UCSD-AML1 (cell line): ENCODE data around the gene EMD.
"Not testable (repeated sequence)": the region's sequence is repeated elsewhere in the genome, so short reads cannot be mapped to it uniquely, and the experiment has no call there.

Source experiments
- DNase-seq: peaks from one replicate; lab custom pipeline; 2025; ENCODE audit not compliant: unreplicated experiment; lab: John Stamatoyannopoulos, UW

Gene EMD

GRCh38 chrX:154378799-154379568 lies at the start of gene EMD:
EMD (plus strand) TSS chrX:154379295; CDS start chrX:154379485, 190 bp downstream.
- DNase-seq, result peak; percentile 100

DNA sequence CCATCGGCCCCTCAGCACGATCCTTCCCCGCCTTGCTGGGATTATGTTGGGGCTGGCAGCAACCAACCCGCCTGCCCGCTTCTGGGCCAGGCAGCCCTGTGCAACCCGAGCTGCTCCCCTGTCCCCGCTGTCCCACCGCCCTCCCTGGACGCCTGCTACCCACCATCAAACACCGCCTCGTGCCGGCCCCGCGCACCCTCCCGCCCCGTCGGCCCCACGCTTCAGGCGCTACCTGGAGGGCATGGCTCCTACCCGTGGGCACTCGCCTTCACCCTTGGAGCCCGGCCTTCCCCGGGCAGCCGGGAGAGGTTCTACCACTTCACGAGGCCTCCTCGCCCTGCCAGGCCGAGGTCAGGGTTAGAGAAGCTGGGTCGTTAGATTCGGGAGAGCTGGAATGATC lies 46.5 kb upstream of the EMD start:
- no peak for DNase-seq

GRCh38 chrX:154333116-154333515 lies 46.0 kb upstream of the EMD start:
- DNase-seq, result no peak

GRCh38 chrX:154333837-154334271 lies 45.2 kb upstream of the EMD start:
- DNase-seq, result no peak

- no peak for DNase-seq
These were observed 44.6 kb upstream of the EMD start for GRCh38 chrX:154334496-154334895.

GRCh38 chrX:154341399-154342298 lies 37.4 kb upstream of the EMD start:
- not testable (repeated sequence) for DNase-seq

- DNase-seq, result not testable (repeated sequence)
These were observed 36.0 kb upstream of the EMD start for GRCh38 chrX:154343063-154343462.

- DNase-seq, result not testable (repeated sequence)
These were observed 35.5 kb upstream of the EMD start for GRCh38 chrX:154343620-154344019.

DNA sequence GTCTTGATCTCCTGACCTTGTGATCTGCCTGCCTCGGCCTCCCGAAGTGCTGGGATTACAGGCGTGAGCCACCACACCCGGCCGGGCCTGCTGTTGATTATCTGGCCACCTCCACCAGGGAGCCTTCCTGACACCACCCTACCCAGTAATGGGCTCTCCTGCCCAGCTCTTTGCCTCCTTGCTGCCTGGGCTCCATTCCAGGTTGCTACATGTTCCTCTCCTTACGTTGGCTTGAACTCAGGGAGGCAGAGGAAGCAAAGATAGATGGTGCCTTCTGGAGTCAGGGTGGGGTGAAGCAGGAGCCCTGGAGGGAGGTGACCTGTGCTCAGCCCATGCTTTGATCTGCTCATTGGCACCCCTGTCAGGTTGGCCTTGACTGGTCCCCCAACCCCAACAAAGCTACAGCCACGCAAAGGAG lies 31.0 kb upstream of the EMD start:
- no peak for DNase-seq

DNA sequence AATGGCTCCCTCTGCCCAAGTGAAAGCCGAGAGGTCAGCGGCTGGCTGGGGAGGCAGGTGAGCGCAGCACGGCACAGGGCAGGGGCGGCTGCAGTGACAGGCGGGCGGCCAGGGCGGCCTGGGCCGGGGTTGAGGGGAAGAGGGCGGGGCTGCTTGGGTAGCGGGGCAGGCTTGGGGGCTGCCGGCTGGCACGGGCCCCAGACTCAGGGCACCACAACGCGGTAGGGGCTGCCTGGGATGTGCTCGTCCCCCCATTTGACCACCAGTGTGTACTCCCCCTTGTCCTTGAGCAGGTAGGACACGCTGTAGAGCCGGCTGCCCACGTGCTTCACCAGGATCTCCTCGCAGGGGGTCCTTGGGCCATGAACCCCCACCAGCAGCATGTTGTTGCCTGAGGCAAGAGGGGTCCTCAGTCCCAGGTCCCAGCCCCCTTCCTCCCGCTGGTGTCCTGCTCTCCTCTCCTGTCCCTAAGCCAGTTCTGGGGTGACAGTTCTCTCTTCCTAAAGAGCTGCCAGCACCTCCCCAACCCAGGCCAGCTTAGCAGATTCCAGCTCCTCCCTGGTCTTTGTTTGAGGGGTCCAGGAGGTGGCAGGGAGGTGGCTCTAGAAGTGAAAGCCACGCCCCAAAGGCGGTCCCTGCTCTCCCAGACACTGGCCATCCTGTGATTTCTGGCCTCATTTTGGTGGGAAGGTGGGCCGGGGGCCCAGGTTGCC lies 30.3 kb upstream of the EMD start:
- DNase-seq, result no peak

DNA sequence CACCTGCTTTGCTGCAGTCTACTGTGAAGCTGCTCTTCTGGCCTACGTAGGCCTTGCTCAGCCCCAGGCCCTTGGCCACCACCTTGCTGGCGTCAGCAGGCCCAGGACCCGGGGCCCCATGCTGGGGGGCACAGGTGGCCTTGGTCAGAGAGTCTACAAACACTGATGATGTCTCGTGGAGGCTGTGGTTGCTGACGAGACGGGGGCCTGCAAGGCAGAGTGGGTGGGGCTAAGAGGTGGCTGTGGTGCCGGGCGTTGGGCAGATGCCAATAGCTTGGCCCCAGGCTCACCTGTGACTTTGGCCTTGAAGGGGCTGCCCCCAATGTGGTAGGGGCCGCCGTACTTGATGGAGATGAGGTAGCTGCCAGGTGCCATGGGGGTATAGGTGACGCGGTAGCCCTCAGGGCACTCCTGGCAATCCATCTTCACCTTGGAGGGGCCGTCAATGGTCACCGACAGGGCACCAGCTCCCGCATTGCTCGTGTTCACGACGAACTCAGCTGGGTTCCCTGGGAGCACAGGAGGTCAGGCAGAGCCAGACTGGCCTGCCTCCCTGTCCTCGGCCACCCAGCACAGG lies 29.6 kb upstream of the EMD start:
- DNase-seq, result no peak

- DNase-seq, result no peak
These were observed 29.1 kb upstream of the EMD start for GRCh38 chrX:154349979-154350378.

DNA sequence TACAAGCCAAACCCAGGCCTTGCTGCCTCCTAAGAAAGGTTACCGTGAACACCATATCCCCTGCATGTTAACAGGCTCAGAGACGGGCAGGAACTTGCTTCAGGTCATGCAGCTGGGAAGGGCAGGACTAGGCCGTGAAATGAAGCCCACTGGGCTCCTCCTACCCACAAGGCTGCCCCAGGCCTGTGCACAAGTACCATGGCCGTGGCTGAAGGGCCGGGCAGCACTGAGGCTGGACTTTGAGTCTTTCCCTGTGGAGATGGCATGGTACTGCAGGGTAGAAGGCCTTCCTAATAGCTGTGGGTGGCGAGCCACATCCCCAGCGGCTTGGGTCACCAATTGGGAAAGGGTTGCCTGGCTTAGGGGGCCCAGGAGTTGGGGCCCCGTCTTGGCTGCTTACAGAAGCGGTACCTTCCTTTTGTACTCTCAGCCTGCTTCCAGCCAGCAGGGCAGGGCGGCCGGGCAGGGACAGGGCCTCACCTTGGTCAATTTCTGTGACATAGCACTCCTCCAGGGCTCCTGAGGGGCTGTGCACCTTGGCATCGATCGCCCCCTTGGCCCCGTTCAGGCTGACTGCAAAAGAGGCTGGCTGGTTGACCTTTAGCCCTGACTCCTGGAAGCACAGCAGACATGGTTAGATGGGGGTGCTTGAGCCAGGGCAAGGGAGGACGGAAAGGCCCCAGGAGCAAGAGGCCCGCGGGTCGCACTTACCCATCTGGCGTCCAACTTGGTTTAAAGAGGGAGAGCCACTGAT lies 28.5 kb upstream of the EMD start:
- DNase-seq, result no peak

GRCh38 chrX:154351183-154352011 lies 27.7 kb upstream of the EMD start:
- no peak for DNase-seq

DNA sequence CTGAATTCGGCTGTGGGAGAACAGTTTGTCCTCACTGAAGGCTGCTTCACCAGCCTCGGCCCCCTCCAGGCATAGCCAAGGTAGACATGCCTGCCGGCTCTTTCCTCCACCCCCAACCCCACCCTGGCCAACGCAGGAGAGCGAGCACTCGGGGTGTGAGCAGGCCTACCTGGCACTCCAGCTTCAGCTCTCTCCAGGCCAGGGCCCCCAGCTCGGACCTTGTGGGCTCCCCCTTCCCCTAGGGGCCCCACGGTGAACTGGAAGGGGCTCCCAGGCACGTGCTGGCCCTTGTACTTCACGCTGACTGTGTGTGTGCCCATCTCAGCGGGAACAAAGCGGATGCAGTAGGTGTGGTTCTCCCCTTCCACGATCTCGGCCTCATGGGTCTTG lies 27.1 kb upstream of the EMD start:
- DNase-seq, result no peak

GRCh38 chrX:154352466-154352865 lies 26.6 kb upstream of the EMD start:
- DNase-seq, result no peak

DNA sequence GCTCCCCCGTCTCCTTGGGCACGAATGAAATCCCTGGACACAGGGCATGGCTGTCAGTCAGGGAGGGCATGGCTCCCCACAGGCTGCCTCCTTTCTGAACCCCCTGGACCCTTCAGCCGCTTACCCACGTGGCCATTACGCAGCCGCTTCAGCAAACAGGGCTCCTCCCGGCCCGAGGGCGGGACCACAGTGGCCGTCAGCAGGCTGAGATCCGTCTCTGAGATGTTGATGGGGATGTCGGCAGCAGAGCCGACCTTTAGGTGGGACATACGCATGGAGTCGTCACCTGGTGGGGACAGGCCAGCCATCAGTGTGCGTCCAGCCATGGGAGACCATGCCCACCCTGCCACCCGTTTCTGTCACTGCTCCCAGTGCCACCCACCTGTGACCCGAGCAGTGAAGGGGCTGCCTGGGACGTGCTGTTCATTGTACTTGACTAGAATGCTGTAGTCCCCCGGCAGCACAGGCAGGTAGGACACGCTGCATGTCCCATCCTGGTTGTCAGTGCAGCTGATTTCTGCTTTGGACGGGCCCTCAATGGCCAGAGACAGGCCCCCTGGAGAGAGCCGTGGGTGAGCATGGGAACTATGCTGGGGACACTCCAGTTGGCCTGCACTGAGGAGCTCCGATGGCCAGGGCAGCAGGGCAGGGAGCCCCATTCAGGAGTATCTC lies 25.8 kb upstream of the EMD start:
- no peak for DNase-seq

GRCh38 chrX:154354013-154354412 lies 25.1 kb upstream of the EMD start:
- no peak for DNase-seq

- DNase-seq, result no peak
These were observed 24.6 kb upstream of the EMD start for GRCh38 chrX:154354516-154354915.
